Type B pancreatic cell (in vitro differentiated cells): ENCODE measurements around the gene LRFN2. TPM values are rescaled to one million over a fixed set of nuclear protein-coding genes. Genes with fewer than 3 reads are reported as not detected.

ENCODE experiments used
- DNase-seq: peaks from one replicate; pipeline ENCODE4 v3.0.0; 2021; ENCODE audit warnings: mixed read lengths; ENCODE audit not compliant: unreplicated experiment; ENCODE audit errors: extremely low spot score
- H3K27ac Mint-ChIP-seq: 2 replicates; pipeline ENCODE4 v1.8.0; 2021; ENCODE audit warnings: mild to moderate bottlenecking, mixed read lengths
- H3K27me3 Mint-ChIP-seq: 2 replicates; pipeline ENCODE4 v1.8.0; 2021; ENCODE audit warnings: mixed read lengths
- H3K36me3 Mint-ChIP-seq: 2 replicates; pipeline ENCODE4 v1.8.0; 2021; ENCODE audit warnings: mixed read lengths
- H3K4me1 Mint-ChIP-seq: one replicate; pipeline ENCODE4 v1.8.0; 2021; ENCODE audit warnings: mixed read lengths; ENCODE audit not compliant: unreplicated experiment
- H3K4me3 Mint-ChIP-seq: 2 replicates; pipeline ENCODE4 v1.8.0; 2021; ENCODE audit warnings: mild to moderate bottlenecking, mixed read lengths
- H3K9me3 Mint-ChIP-seq: 2 replicates; pipeline ENCODE4 v1.8.0; 2021; ENCODE audit warnings: mixed read lengths
- CTCF ChIP-seq: fragments of 200-600 bp; sonication (generic); conservative IDR thresholded peaks from 2 replicates; pipeline ENCODE4 v1.5.0; 2021; ENCODE audit warnings: antibody characterized with exemption, mild to moderate bottlenecking
- total RNA-seq: library from RNA; stranded (reverse); gene quantifications from 2 replicates; pipeline ENCODE4 v1.2.1, GENCODE V29; 2021; ENCODE audit warnings: low replicate concordance

Gene LRFN2
- total RNA-seq, 1 donor from 2014 or later = 3.4 TPM

GRCh38 chr6:40521496-40521895 is 65.7 kb downstream of the LRFN2 start:
- Mint-ChIP-seq H3K4me3 (no peak overlapping the region), H3K27ac (no peak overlapping the region), H3K4me1 (peaks cover 12% of the 10 kb centered on the region), H3K27me3 (peaks cover 31% of the 10 kb centered on the region), H3K9me3 (no peaks in the 10 kb centered on the region), H3K36me3 (no peaks in the 10 kb centered on the region)
- DNase-seq = no peak
- no peak for TF ChIP-seq CTCF

GRCh38 chr6:40520678-40521077 is 66.5 kb downstream of the LRFN2 start:
- H3K27ac Mint-ChIP-seq = no peak overlapping the region
- no peaks in the 10 kb centered on the region for H3K36me3 Mint-ChIP-seq
- peaks cover 31% of the 10 kb centered on the region for H3K27me3 Mint-ChIP-seq
- peaks cover 11% of the 10 kb centered on the region for H3K4me1 Mint-ChIP-seq
- DNase-seq = no peak
- H3K4me3 Mint-ChIP-seq = no peak overlapping the region
- no peak for TF ChIP-seq CTCF
- H3K9me3 Mint-ChIP-seq = no peaks in the 10 kb centered on the region

- TF ChIP-seq CTCF = no peak
- Mint-ChIP-seq H3K4me1 (peaks cover 8% of the 10 kb centered on the region), H3K27ac (no peak overlapping the region)
Measured at GRCh38 chr6:40520084-40520483, 67.1 kb downstream of the LRFN2 start.

GRCh38 chr6:40517654-40518053 is 69.5 kb downstream of the LRFN2 start:
- Mint-ChIP-seq H3K4me3 (no peak overlapping the region), H3K36me3 (no peaks in the 10 kb centered on the region), H3K4me1 (peaks cover 3% of the 10 kb centered on the region), H3K27ac (no peak overlapping the region), H3K27me3 (peaks cover 28% of the 10 kb centered on the region), H3K9me3 (no peaks in the 10 kb centered on the region)
- no peak for DNase-seq
- TF ChIP-seq CTCF = no peak

More at GRCh38 chr6:40520084-40520483, 67.1 kb downstream of the LRFN2 start:
- Mint-ChIP-seq H3K36me3 (no peaks in the 10 kb centered on the region), H3K27me3 (peaks cover 31% of the 10 kb centered on the region), H3K9me3 (no peaks in the 10 kb centered on the region), H3K4me3 (no peak overlapping the region)
- no peak for DNase-seq

- Mint-ChIP-seq H3K27ac (no peak overlapping the region), H3K4me1 (peaks cover 10% of the 10 kb centered on the region), H3K4me3 (no peak overlapping the region), H3K27me3 (peaks cover 24% of the 10 kb centered on the region), H3K9me3 (no peaks in the 10 kb centered on the region), H3K36me3 (no peaks in the 10 kb centered on the region)
- no peak for TF ChIP-seq CTCF
- DNase-seq = no peak
Measured at GRCh38 chr6:40516429-40516828, 70.7 kb downstream of the LRFN2 start.

- H3K36me3 Mint-ChIP-seq = no peaks in the 10 kb centered on the region
- H3K9me3 Mint-ChIP-seq = no peaks in the 10 kb centered on the region
- no peak for TF ChIP-seq CTCF
- peaks cover 10% of the 10 kb centered on the region for H3K4me1 Mint-ChIP-seq
- peaks cover 6% of the 10 kb centered on the region for H3K27me3 Mint-ChIP-seq
- H3K27ac Mint-ChIP-seq = no peak overlapping the region
- H3K4me3 Mint-ChIP-seq = no peak overlapping the region
- DNase-seq = no peak
Measured at GRCh38 chr6:40512340-40512739, 74.8 kb downstream of the LRFN2 start.
